HepG2 (cell line): ENCODE data around the gene CCDC91. TPM values are rescaled to one million over a fixed set of nuclear protein-coding genes. Genes with fewer than 3 reads are reported as not detected.

Experiments used
- ATAC-seq: fragments of 200-7000 bp; cut with Tn5 transposase; 3 replicates; pipeline ENCODE4 v1.9.1; 2020; ENCODE audit warnings: mild to moderate bottlenecking, moderate library complexity
- BruUV-seq: library from RNA; stranded (reverse); fragments of 400-500 nt; replicated peaks from 2 replicates; lab custom pipeline; 2021; lab: Mats Ljungman, UMichigan
- CTCF ChIA-PET: fragments of 300-600 bp; formaldehyde crosslinking; extraction: SDS; loops from one replicate; lab custom pipeline; 2021; ENCODE audit warnings: low total read pairs, inconsistent platforms, low intra/inter-chr PET ratio; lab: Yijun Ruan, JAX
- POLR2A ChIA-PET: fragments of 350-600 bp; sonication (Branson Sonifier 250); formaldehyde crosslinking; loops from one replicate; lab custom pipeline; 2020; ENCODE audit warnings: antibody characterized with exemption, inconsistent platforms; lab: Yijun Ruan, JAX
- DNase-seq: peaks from one replicate; pipeline ENCODE4 v3.0.0-alpha.2; 2015; ENCODE audit warnings: low spot score
- FAIRE-seq: peaks from 3 replicates; lab custom pipeline; 2011; peaks lifted over from hg19 to GRCh38; lab: Jason Lieb, UNC
- H2AFZ ChIP-seq: one replicate; pipeline ENCODE4 v1.6.1; 2011; ENCODE audit warnings: low read length, inconsistent platforms
- H3K27ac ChIP-seq: fragments of 300-600 bp; 3 replicates; pipeline ENCODE4 v1.8.0; 2011; ENCODE audit warnings: mixed run types, mild to moderate bottlenecking, mixed read lengths, low read length, inconsistent platforms; ENCODE audit not compliant: insufficient read depth; ENCODE audit errors: extremely low read length
- H3K27me3 ChIP-seq, 2 experiments: fragments of 200-600 bp in 1 of 2; 2 replicates in 1 of 2; 3 replicates in 1 of 2; pipeline versions ENCODE4 v1.6.0 to v1.8.0; 2011; ENCODE audit warnings: low read length in 2 of 2, mild to moderate bottlenecking in 2 of 2, moderate library complexity in 2 of 2, inconsistent platforms in 1 of 2; ENCODE audit not compliant: insufficient read depth in 2 of 2, control insufficient read depth in 1 of 2
- H3K36me3 ChIP-seq, 2 experiments: fragments of 200-600 bp in 1 of 2; replicated peaks in 1 of 2; 2 replicates in 1 of 2; 3 replicates in 1 of 2; pipeline versions ENCODE4 v1.5.1 to v1.8.0; 2011; ENCODE audit warnings: low read length in 2 of 2, inconsistent platforms in 1 of 2; ENCODE audit not compliant: insufficient read depth in 2 of 2, control insufficient read depth in 1 of 2
- H3K4me1 ChIP-seq: 2 replicates; pipeline ENCODE4 v1.5.1; 2012; ENCODE audit warnings: low read length, inconsistent platforms; ENCODE audit not compliant: insufficient read depth
- H3K4me2 ChIP-seq: 2 replicates; pipeline ENCODE4 v1.6.0; 2011; ENCODE audit warnings: low read depth, low read length, inconsistent platforms
- H3K4me3 ChIP-seq, 3 experiments: fragments of 200-600 bp in 1 of 3; sonication (generic), shearing (Covaris generic) in 1 of 3; replicated peaks in 1 of 3; 2 replicates each; pipeline ENCODE4 v1.5.1; 2011 to 2016; ENCODE audit warnings: low read length in 3 of 3, inconsistent platforms in 2 of 3, low read depth in 2 of 3, mild to moderate bottlenecking in 2 of 3, control low read depth in 1 of 3, mixed read lengths in 1 of 3; ENCODE audit not compliant: insufficient read depth in 1 of 3
- H3K79me2 ChIP-seq: one replicate; pipeline ENCODE4 v1.6.1; 2011; ENCODE audit warnings: low read length, inconsistent platforms; ENCODE audit not compliant: insufficient read depth
- H3K9ac ChIP-seq: 2 replicates; pipeline ENCODE4 v1.6.0; 2011; ENCODE audit warnings: mild to moderate bottlenecking, low read depth, low read length, inconsistent platforms; ENCODE audit not compliant: insufficient read depth
- H3K9me3 ChIP-seq: 2 replicates; pipeline ENCODE4 v1.5.1; 2012; ENCODE audit warnings: mild to moderate bottlenecking, low read length
- H4K20me1 ChIP-seq: 2 replicates; pipeline ENCODE4 v1.6.0; 2011; ENCODE audit warnings: inconsistent platforms, mild to moderate bottlenecking, low read length, moderate library complexity; ENCODE audit not compliant: insufficient read depth
- ATF5 ChIP-seq: sonication (generic); formaldehyde crosslinking; IDR thresholded peaks from 2 replicates; pipeline ENCODE4 v1.4.0; 2020; ENCODE audit warnings: mild to moderate bottlenecking, low read depth, missing genetic modification reagents
- ELF3 ChIP-seq: IDR thresholded peaks from 2 replicates; pipeline ENCODE4 v1.6.1; 2016; ENCODE audit warnings: missing genetic modification reagents, missing compliant biosample characterization
- HOXD1 ChIP-seq: sonication (generic); formaldehyde crosslinking; IDR thresholded peaks from 2 replicates; pipeline ENCODE4 v1.5.0; 2020; ENCODE audit warnings: missing genetic modification reagents
- IRX3 ChIP-seq: sonication (generic); formaldehyde crosslinking; IDR thresholded peaks from 2 replicates; pipeline ENCODE4 v1.8.1; 2023; ENCODE audit warnings: mild to moderate bottlenecking, low read depth, missing genetic modification reagents, borderline replicate concordance
- PTBP1 ChIP-seq: fragments of 200-400 bp; formaldehyde crosslinking; IDR thresholded peaks from 2 replicates; pipeline ENCODE4 v1.6.1; 2018; ENCODE audit warnings: low read length, low read depth; ENCODE audit not compliant: poor library complexity, severe bottlenecking
- SMAD3 ChIP-seq: sonication (generic); formaldehyde crosslinking; IDR thresholded peaks from 2 replicates; pipeline ENCODE4 v1.4.0; 2020; ENCODE audit warnings: missing genetic modification reagents
- TMF1 ChIP-seq: sonication (generic); formaldehyde crosslinking; IDR thresholded peaks from 2 replicates; pipeline ENCODE4 v1.8.1; 2022; ENCODE audit warnings: low read depth, missing genetic modification reagents
- ZFYVE20 ChIP-seq: sonication (generic); formaldehyde crosslinking; IDR thresholded peaks from 2 replicates; pipeline ENCODE4 v1.8.0; 2023; ENCODE audit warnings: low read depth, mild to moderate bottlenecking, moderate library complexity, missing genetic modification reagents, borderline replicate concordance
- ZMAT3 ChIP-seq: sonication (generic); formaldehyde crosslinking; conservative IDR thresholded peaks from 2 replicates; pipeline ENCODE4 v1.7.0; 2021; ENCODE audit warnings: missing genetic modification reagents
- ZNF597 ChIP-seq: sonication (generic); formaldehyde crosslinking; IDR thresholded peaks from 2 replicates; pipeline ENCODE4 v1.5.0; 2020; ENCODE audit warnings: missing genetic modification reagents
- ZNF790 ChIP-seq: sonication (generic); formaldehyde crosslinking; IDR thresholded peaks from 2 replicates; pipeline ENCODE4 v1.8.0; 2022; ENCODE audit warnings: missing genetic modification reagents, mild to moderate bottlenecking, borderline replicate concordance
- WGBS: methylation state at CpG from one replicate; pipeline ENCODE4 v1.1.6; 2017; ENCODE audit warnings: low lambda C conversion rate; 5-methylcytosine and 5-hydroxymethylcytosine counted together
- in situ Hi-C: cut with HindIII; loops from 2 replicates; pipeline ENCODE4 v1.10.0; 2017; ENCODE audit warnings: low pct_unique_long_range_greater_than_20kb; ENCODE audit not compliant: extremely low pct_ligation_motif_present
- intact Hi-C: fragments of 100-400 bp; cut with micrococcal nuclease; formaldehyde crosslinking; loops from one replicate; pipeline ENCODE4 v1.10.0; 2022; ENCODE audit not compliant: unreplicated experiment
- polyA plus RNA-seq, 8 experiments: library from polyadenylated mRNA; depleted of rRNA in 3 of 8; stranded (reverse) in 7 of 8; unstranded in 1 of 8; fragments of >200 nt; fragmentation: Illumina TruSeq in 4 of 8; extraction: Trizol in 4 of 8; gene quantifications; 2 replicates each; pipeline versions ENCODE4 v1.2.1 to v1.2.3, GENCODE V29; 2011 to 2016; ENCODE audit warnings: low read depth in 4 of 8, missing spikeins in 1 of 8, mixed read lengths in 1 of 8; ENCODE audit not compliant: insufficient read depth in 1 of 8
- total RNA-seq, 5 experiments: library from RNA; depleted of rRNA; stranded (reverse); fragments of >200 nt; fragmentation: Illumina TruSeq; extraction: Trizol; gene quantifications; 2 replicates each; pipeline ENCODE4 v1.2.3, GENCODE V29; 2016; ENCODE audit warnings: low read depth in 1 of 5
- TF ChIP-seq, protein P1 (sequence below): sonication (generic); formaldehyde crosslinking; IDR thresholded peaks from 2 replicates; pipeline ENCODE4 v1.5.0; 2020; ENCODE audit warnings: mild to moderate bottlenecking, missing genetic modification reagents, moderate library complexity

CCDC91 gene
- total and polyA plus RNA-seq, 2 of the 13 experiments (the other 11 are each of a cell fraction or from before 2014, with no cell fraction given): 9.8 to 15.8 TPM

DNA sequence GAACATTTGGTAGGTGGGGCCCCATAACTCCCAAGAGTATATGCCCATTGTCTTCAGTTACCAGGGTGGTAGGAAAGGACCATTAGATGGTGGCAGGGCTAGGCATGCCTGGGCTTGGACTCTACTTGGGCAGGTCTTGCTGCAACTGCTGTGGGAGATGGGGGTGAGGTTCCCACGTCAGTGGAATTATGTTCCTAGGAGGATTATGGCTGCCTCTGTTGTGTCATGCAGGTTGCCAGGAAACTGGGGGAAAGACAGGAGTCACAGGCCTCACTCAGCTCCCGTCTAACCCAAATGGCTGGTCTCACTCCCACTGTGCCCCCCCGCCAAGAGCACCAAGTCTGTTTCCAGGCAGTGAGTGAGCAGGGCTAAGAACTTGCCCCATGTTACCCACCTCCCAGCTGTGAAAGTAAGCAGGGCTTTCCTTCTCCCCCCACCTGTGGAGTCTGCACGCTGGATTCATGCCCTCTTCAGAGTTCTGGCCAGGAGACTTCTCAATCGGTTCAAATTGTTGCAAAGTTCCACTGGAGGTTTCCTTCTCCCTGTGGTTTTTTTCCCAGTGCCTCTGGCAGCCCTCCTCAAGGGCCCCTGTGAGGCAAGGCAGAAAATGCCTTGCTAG, 337.5 kb downstream of the CCDC91 start:
- POLR2A ChIA-PET: no interaction called here
- BruUV-seq: no TSS peak
- H3K27me3 ChIP-seq: no peaks in the 10 kb centered on the region
- no peaks in the 10 kb centered on the region for H3K36me3 ChIP-seq
- H3K79me2 ChIP-seq: no peaks in the 10 kb centered on the region
- no peaks in the 10 kb centered on the region for H4K20me1 ChIP-seq
- H2AFZ ChIP-seq: no peak overlapping the region
- ATAC-seq (no peak), DNase-seq (no peak)
- TF ChIP-seq ATF5 (CRISPR knock-in tag): no peak
- no peak for TF ChIP-seq ZMAT3
- TF ChIP-seq IRX3: no peak
- TF ChIP-seq ZNF597 (CRISPR knock-in tag): no peak
- TF ChIP-seq ELF3: no peak
- no peak for TF ChIP-seq TMF1
- TF ChIP-seq, all 625 proteins: peak for 0
- 70% methylated on average over 4 of the region's 5 CpGs for WGBS
- H3K4me1 ChIP-seq: no peaks in the 10 kb centered on the region
- no peak overlapping the region for H3K4me2 ChIP-seq
- in situ Hi-C loops (no loop called here), intact Hi-C loops (no loop called here)
- no peak overlapping the region for H3K27ac ChIP-seq
- CTCF ChIA-PET: no interaction called here
- no peak overlapping the region for H3K4me3 ChIP-seq
- H3K9me3 ChIP-seq: no peaks in the 10 kb centered on the region
- H3K9ac ChIP-seq: no peak overlapping the region
- FAIRE-seq: no peak

- DNase-seq (no peak), FAIRE-seq (no peak), ATAC-seq (no peak)
- Histone ChIP-seq H3K4me2 (no peak overlapping the region), H3K4me3 (no peak overlapping the region), H3K27ac (no peak overlapping the region), H2AFZ (no peak overlapping the region), H3K4me1 (no peaks in the 10 kb centered on the region), H3K36me3 (no peaks in the 10 kb centered on the region), H3K9ac (no peak overlapping the region), H3K9me3 (no peaks in the 10 kb centered on the region), H3K79me2 (no peaks in the 10 kb centered on the region), H4K20me1 (no peaks in the 10 kb centered on the region), H3K27me3 (no peaks in the 10 kb centered on the region)
- POLR2A ChIA-PET: no interaction called here
- in situ Hi-C loops (no loop called here), intact Hi-C loops (no loop called here)
- no TSS peak for BruUV-seq
- 61% methylated on average over 2 of the region's 2 CpGs for WGBS
- CTCF ChIA-PET: no interaction called here
- TF ChIP-seq, protein P1, sequence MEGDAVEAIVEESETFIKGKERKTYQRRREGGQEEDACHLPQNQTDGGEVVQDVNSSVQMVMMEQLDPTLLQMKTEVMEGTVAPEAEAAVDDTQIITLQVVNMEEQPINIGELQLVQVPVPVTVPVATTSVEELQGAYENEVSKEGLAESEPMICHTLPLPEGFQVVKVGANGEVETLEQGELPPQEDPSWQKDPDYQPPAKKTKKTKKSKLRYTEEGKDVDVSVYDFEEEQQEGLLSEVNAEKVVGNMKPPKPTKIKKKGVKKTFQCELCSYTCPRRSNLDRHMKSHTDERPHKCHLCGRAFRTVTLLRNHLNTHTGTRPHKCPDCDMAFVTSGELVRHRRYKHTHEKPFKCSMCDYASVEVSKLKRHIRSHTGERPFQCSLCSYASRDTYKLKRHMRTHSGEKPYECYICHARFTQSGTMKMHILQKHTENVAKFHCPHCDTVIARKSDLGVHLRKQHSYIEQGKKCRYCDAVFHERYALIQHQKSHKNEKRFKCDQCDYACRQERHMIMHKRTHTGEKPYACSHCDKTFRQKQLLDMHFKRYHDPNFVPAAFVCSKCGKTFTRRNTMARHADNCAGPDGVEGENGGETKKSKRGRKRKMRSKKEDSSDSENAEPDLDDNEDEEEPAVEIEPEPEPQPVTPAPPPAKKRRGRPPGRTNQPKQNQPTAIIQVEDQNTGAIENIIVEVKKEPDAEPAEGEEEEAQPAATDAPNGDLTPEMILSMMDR (CRISPR knock-in tag): no peak
- TF ChIP-seq ZFYVE20 (no peak), ZNF790 (CRISPR knock-in tag) (no peak), SMAD3 (CRISPR knock-in tag) (no peak), PTBP1 (no peak), HOXD1 (CRISPR knock-in tag) (no peak)
Observed at GRCh38 chr12:28535216-28535615, 345.0 kb downstream of the CCDC91 start.
